Peyer's patch (tissue), 4 donors: Measurements from ENCODE around the gene SOBP. TPM values are rescaled to one million over a fixed set of nuclear protein-coding genes. Genes with fewer than 3 reads are reported as not detected.

ENCODE experiments used
- DNase-seq, 3 donors: peaks; one replicate each; pipeline ENCODE4 v3.0.0-alpha.2; 2017 to 2019
- H3K27ac ChIP-seq, 4 donors: fragments of 200-600 bp; sonication (generic); one replicate each; pipeline ENCODE4 v1.5.1; 2016 to 2019
- H3K27me3 ChIP-seq, 2 donors: fragments of 200-600 bp; sonication (generic); one replicate each; pipeline ENCODE4 v1.5.1; 2019
- H3K36me3 ChIP-seq, 3 donors: fragments of 200-600 bp; sonication (generic); one replicate each; pipeline ENCODE4 v1.5.1; 2016 to 2019
- H3K4me1 ChIP-seq, 4 donors: fragments of 200-600 bp; sonication (generic); one replicate each; pipeline ENCODE4 v1.5.1; 2016 to 2019
- H3K4me3 ChIP-seq, 4 donors: fragments of 200-600 bp; sonication (generic); 1 replicate in 3 of 4; 2 replicates in 1 of 4; pipeline ENCODE4 v1.5.1; 2016 to 2019; ENCODE audit warnings: mild to moderate bottlenecking in 1 of 4
- H3K9me3 ChIP-seq, 4 donors: fragments of 200-600 bp; sonication (generic); one replicate each; pipeline ENCODE4 v1.5.1; 2016 to 2019; ENCODE audit warnings: mild to moderate bottlenecking in 1 of 4
- POLR2A ChIP-seq, 2 donors: fragments of 450-650 bp; IDR thresholded peaks; one replicate each; pipeline ENCODE4 v1.5.1; 2017; ENCODE audit warnings: antibody characterized with exemption in 2 of 2, mild to moderate bottlenecking in 2 of 2, moderate library complexity in 2 of 2
- total RNA-seq, 4 donors: library from RNA; depleted of rRNA; stranded (reverse); fragments of >200 nt; gene quantifications; one replicate each; pipeline ENCODE4 v1.1.0, GENCODE V29; 2016
- TF ChIP-seq, protein P1 (sequence below), 6 experiments: fragments of 450-650 bp in 4 of 6; fragments of 200-600 bp in 2 of 6; sonication (generic) in 1 of 6; IDR thresholded peaks; one replicate each; pipeline ENCODE4 v1.5.1; 2017 to 2019; ENCODE audit warnings: antibody characterized with exemption in 6 of 6, mild to moderate bottlenecking in 3 of 6, moderate library complexity in 1 of 6

Gene SOBP
- total RNA-seq, 4 donors from 2014 or later = 0.35 to 13.2 (median 1.8) TPM

DNA sequence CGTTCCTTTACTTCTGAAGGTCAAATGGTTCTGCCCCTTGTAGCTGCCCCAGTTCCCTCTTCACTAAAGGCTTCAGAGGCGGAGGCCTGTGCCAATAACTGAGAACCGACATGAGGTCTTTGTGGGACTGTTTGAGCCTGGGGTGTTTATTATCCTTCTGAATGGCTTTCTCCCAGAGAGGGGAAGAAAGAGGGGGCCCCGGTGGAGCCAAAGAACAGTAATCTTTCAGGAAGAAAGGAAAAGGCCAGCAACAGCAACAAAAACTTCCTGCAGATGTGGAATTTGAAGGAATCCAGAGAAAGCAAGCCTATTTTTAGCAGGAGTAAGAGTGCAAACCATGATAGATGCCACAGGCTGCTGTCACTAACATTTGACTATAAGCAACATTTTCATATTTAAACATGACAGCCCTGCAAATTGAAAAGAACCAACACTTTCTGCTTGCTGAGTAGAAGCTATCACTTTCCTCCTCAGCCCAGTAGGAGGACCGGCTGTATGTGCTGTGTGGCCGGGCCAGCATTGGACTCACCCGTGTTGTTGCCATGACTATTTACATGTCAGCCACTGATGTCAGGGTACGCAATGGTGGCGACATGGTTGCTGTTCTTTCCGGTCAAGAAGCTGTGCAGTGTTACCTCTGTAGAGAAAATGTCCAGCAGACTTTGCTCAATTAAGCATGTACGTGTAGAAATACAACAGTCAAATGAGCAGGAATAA, 121.3 kb downstream of the SOBP start:
- no peak overlapping the region for H3K27ac ChIP-seq
- H3K4me3 ChIP-seq = no peak overlapping the region
- TF ChIP-seq POLR2A (IDR thresholded peaks at IDR 0.05) = no peak
- TF ChIP-seq, protein P1, sequence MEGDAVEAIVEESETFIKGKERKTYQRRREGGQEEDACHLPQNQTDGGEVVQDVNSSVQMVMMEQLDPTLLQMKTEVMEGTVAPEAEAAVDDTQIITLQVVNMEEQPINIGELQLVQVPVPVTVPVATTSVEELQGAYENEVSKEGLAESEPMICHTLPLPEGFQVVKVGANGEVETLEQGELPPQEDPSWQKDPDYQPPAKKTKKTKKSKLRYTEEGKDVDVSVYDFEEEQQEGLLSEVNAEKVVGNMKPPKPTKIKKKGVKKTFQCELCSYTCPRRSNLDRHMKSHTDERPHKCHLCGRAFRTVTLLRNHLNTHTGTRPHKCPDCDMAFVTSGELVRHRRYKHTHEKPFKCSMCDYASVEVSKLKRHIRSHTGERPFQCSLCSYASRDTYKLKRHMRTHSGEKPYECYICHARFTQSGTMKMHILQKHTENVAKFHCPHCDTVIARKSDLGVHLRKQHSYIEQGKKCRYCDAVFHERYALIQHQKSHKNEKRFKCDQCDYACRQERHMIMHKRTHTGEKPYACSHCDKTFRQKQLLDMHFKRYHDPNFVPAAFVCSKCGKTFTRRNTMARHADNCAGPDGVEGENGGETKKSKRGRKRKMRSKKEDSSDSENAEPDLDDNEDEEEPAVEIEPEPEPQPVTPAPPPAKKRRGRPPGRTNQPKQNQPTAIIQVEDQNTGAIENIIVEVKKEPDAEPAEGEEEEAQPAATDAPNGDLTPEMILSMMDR (IDR thresholded peaks at IDR 0.05) = no peak
- no peaks in the 10 kb centered on the region for H3K36me3 ChIP-seq
- DNase-seq = no peak
- peaks cover 0 to 10% (median 0%) of the 10 kb centered on the region in 4 donors for H3K4me1 ChIP-seq
- no peaks in the 10 kb centered on the region for H3K9me3 ChIP-seq
- H3K27me3 ChIP-seq = no peaks in the 10 kb centered on the region

DNA sequence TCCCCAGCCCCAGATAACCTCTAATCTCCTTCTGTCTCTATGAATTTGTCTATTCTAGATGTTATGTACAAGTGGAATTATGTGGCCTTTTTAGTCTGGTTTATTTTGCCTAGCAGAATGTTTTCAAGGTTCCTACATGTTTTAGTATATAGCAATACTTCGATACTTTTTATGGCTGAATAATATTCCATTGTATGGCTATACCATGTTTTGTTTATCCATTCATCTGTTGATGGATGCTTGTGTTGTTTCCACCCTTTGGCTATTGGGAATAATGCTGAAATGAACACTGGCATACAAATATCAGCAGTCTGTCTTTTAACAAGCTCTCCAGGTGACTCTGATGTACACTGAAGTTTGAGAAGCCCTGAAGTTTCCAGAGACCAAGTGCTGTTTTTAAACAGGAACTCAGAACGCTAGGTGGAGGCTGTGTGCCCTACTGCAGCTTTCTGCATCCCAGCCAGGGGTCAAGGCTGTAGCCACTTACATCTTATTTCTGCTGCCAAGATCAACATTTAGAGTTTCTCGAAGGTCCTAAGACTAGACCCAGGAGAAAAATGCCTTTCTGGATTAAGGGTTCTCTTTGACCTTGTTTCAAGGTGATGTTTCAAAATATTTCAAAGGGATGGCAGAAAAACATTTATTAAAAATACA, 123.0 kb downstream of the SOBP start:
- Histone ChIP-seq H3K9me3 (no peaks in the 10 kb centered on the region), H3K36me3 (no peaks in the 10 kb centered on the region), H3K4me1 (peaks cover 0 to 4% (median 0%) of the 10 kb centered on the region in 4 donors), H3K27ac (peak overlapping the region in 1 of 4 donors; percentile 45), H3K4me3 (no peak overlapping the region), H3K27me3 (no peaks in the 10 kb centered on the region)
- DNase-seq = no peak
- TF ChIP-seq POLR2A (IDR thresholded peaks at IDR 0.05) = no peak
- TF ChIP-seq, protein P1 (IDR thresholded peaks at IDR 0.05) = peak in 2 of 6 experiments; percentile 11 to 24

DNA sequence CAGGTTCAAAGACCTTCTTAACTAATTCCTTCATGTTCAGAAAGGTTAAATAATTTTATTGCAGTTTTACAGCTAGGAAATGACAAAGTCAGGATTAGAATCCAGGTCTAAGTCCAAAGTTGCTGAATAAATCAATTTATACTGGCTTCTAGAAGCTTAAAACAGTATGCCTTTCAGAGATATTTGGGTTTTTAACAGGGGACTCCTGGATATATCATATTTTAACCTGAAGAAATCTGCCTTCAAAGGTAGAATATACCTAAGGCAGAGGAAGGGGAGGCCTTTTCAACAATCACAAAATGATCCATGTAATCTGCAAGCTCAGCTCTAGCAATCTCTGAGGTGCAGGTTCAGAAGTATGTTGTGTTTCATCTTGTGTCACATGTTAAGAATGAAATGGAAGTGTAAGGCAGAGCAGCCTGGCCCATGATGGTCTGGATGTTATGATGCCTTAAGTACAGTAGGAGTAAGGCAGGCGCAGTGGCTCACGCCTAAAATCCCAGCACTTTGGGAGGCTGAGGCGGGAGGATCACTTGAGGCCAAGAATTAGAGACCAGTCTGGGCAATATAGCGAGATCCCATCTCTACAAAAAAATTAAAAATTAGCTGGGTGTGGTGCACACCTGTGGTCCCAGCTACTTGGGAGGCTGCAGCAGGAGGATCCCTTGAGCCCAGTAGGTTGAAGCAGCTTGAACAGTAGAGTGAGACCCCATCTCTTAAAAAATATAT, 123.9 kb downstream of the SOBP start:
- DNase-seq = no peak
- Histone ChIP-seq H3K9me3 (no peaks in the 10 kb centered on the region), H3K27me3 (no peaks in the 10 kb centered on the region), H3K36me3 (no peaks in the 10 kb centered on the region), H3K27ac (peak overlapping the region in 1 of 4 donors; percentile 60), H3K4me1 (peaks cover 0 to 4% (median 2%) of the 10 kb centered on the region in 4 donors), H3K4me3 (no peak overlapping the region)
- TF ChIP-seq, protein P1 (IDR thresholded peaks at IDR 0.05) = no peak
- no peak for TF ChIP-seq POLR2A (IDR thresholded peaks at IDR 0.05)

DNA sequence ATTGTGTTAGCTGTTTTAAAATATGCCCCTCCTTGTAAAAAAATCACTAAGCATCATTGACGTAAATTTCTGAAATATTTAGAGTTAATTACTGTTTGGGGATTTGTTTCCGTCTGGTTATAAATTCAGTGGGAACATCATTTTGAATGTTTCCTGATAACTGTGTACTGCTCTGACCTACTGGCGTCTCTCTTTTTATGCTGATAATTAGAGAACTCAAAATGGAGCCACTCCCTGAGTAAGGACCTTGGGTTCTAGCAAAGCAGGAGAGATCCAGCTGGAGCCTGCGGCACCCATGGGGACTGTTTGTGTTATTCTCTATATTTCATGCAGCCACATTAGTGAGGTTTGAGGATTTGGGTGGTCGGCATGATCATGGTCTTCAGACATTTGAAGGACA, 124.9 kb downstream of the SOBP start:
- H3K27ac ChIP-seq = no peak overlapping the region
- DNase-seq = no peak
- no peaks in the 10 kb centered on the region for H3K9me3 ChIP-seq
- H3K36me3 ChIP-seq = no peaks in the 10 kb centered on the region
- no peak overlapping the region for H3K4me3 ChIP-seq
- TF ChIP-seq, protein P1 (IDR thresholded peaks at IDR 0.05) = no peak
- no peak for TF ChIP-seq POLR2A (IDR thresholded peaks at IDR 0.05)
- H3K27me3 ChIP-seq = no peaks in the 10 kb centered on the region
- peaks cover 0 to 4% (median 2%) of the 10 kb centered on the region in 4 donors for H3K4me1 ChIP-seq

DNA sequence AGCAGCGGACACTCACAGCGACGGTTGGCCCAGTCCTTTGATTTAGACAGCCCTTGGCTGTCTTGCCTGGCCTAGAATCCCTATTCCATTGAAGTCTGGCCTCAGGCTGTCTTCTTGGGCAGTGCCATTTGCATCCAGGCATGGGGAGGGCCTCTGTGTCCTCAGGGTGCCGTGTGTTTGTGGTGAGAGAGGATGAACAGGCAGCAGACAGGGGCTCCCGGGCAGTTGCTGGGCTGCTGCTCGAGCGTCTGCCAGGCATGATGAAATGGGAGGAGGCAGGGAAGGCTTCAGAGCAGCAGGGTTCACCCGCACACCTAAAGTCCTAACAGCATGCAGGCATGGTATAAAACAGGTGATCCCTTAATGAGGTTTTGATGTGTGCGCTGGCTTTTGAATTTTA, 126.9 kb downstream of the SOBP start:
- TF ChIP-seq POLR2A (IDR thresholded peaks at IDR 0.05) = no peak
- TF ChIP-seq, protein P1 (IDR thresholded peaks at IDR 0.05) = no peak
- H3K27ac ChIP-seq = no peak overlapping the region
- H3K4me3 ChIP-seq = no peak overlapping the region
- H3K36me3 ChIP-seq = no peaks in the 10 kb centered on the region
- peaks cover 0 to 3% (median 0%) of the 10 kb centered on the region in 4 donors for H3K4me1 ChIP-seq
- no peak for DNase-seq
- H3K27me3 ChIP-seq = no peaks in the 10 kb centered on the region
- no peaks in the 10 kb centered on the region for H3K9me3 ChIP-seq
